ENCODE results near the gene RASSF3. TPM values are rescaled to one million over a fixed set of nuclear protein-coding genes. Genes with fewer than 3 reads are reported as not detected.

Gene RASSF3
- total and polyA plus RNA-seq, 2 experiments from 2014 or later, result 20.6 to 39.6 TPM

GRCh38 chr12:64707362-64707761, 97.1 kb downstream of the RASSF3 start (continued):
- TF ChIP-seq REST (IDR thresholded peaks at IDR 0.05; ENCODE audit: unreplicated experiment), result no peak
- no peak for TF ChIP-seq POLR2AphosphoS5 (IDR thresholded peaks at IDR 0.05; ENCODE audit: low read depth)
- TF ChIP-seq EZH2 (IDR thresholded peaks at IDR 0.05; ENCODE audit: low read depth, unreplicated experiment), result no peak
- TF ChIP-seq EZH2phosphoT487 (IDR thresholded peaks at IDR 0.05; ENCODE audit: unreplicated experiment), result no peak
- TF ChIP-seq ZNF114 (CRISPR knock-in tag; IDR thresholded peaks at IDR 0.05), result no peak
- TF ChIP-seq, protein P1, sequence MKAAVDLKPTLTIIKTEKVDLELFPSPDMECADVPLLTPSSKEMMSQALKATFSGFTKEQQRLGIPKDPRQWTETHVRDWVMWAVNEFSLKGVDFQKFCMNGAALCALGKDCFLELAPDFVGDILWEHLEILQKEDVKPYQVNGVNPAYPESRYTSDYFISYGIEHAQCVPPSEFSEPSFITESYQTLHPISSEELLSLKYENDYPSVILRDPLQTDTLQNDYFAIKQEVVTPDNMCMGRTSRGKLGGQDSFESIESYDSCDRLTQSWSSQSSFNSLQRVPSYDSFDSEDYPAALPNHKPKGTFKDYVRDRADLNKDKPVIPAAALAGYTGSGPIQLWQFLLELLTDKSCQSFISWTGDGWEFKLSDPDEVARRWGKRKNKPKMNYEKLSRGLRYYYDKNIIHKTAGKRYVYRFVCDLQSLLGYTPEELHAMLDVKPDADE (IDR thresholded peaks at IDR 0.05), result no peak
- no peak for TF ChIP-seq ZNF331 (CRISPR knock-in tag; IDR thresholded peaks at IDR 0.05; ENCODE audit: low read depth)

DNA sequence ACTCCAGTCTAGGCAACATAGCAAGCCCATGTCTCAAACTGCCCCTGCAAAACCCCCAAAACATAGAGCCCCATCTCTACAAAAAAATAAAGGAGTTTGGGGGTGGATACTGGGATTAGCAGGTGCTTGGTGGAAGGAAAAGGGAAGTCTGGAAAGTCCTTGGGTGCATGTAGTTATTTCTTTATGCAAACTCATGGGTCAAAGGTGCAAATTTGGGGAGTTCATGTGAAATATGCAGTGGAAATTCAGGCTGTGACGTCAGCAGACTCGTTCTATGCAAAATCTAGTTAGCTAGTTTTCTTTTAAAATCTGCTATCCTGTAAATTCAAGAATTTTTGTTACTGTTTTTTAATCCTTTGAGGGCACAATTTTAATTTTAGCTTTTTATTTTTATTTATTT, 97.6 kb downstream of the RASSF3 start:
- Mint-ChIP-seq H3K27me3 (ENCODE audit: insufficient read depth, low read depth, poor library complexity) (peaks cover 3% of the 10 kb centered on the region), H3K27ac (no peak overlapping the region), H3K9me3 (no peaks in the 10 kb centered on the region; the same call in 2 of the 3 replicates), H3K4me3 (no peak overlapping the region), H3K4me1 (no peaks in the 10 kb centered on the region), H3K36me3 (ENCODE audit: low read depth) (peaks cover 3% of the 10 kb centered on the region; the same call in 1 of the 3 replicates)
- DNase-seq (ENCODE audit: low spot score) (no peak), ATAC-seq (no peak)
- H3F3A ChIP-seq (replicated peaks; ENCODE audit: low read depth), result no peaks in the 10 kb centered on the region
- no peaks in the 10 kb centered on the region for H3K36me3 ChIP-seq (ENCODE audit: insufficient read depth)
- no peaks in the 10 kb centered on the region for H3K27me3 ChIP-seq (ENCODE audit: insufficient read depth)
- no peak overlapping the region for H3K4me3 ChIP-seq
- no peak overlapping the region for H3K4me2 ChIP-seq
- no peak for TF ChIP-seq ZNF331 (CRISPR knock-in tag; IDR thresholded peaks at IDR 0.05; ENCODE audit: low read depth)
- no peaks in the 10 kb centered on the region for H4K20me1 ChIP-seq (replicated peaks; ENCODE audit: insufficient read depth)
- H2AFZ ChIP-seq, result no peak overlapping the region
- 0 out of 2 replicates have a peak, but pooled peaks cover 4% of the 10 kb centered on the region for H3K9me2 ChIP-seq (ENCODE audit: insufficient read depth)
- H3K4me1 ChIP-seq (ENCODE audit: insufficient read depth), result no peaks in the 10 kb centered on the region
- H3K27ac ChIP-seq (ENCODE audit: low read depth), result no peak overlapping the region
- no peaks in the 10 kb centered on the region for H3K79me2 ChIP-seq (replicated peaks; ENCODE audit: insufficient read depth)

GRCh38 chr12:64709429-64709828, 99.1 kb downstream of the RASSF3 start:
- no peaks in the 10 kb centered on the region for H3F3A ChIP-seq (replicated peaks; ENCODE audit: low read depth)
- Mint-ChIP-seq H3K36me3 (ENCODE audit: low read depth) (peaks cover 3% of the 10 kb centered on the region; the same call in 1 of the 3 replicates), H3K27me3 (ENCODE audit: insufficient read depth, low read depth, poor library complexity) (peaks cover 3% of the 10 kb centered on the region), H3K9me3 (no peaks in the 10 kb centered on the region; the same call in 2 of the 3 replicates), H3K4me1 (no peaks in the 10 kb centered on the region), H3K27ac (no peak overlapping the region), H3K4me3 (no peak overlapping the region)
- H2AFZ ChIP-seq, result no peak overlapping the region
- no peak overlapping the region for H3K4me3 ChIP-seq
- H3K27me3 ChIP-seq (ENCODE audit: insufficient read depth), result no peaks in the 10 kb centered on the region
- no peak for ATAC-seq
- no peaks in the 10 kb centered on the region for H4K20me1 ChIP-seq (replicated peaks; ENCODE audit: insufficient read depth)
- H3K4me2 ChIP-seq, result no peak overlapping the region
- 0 out of 2 replicates have a peak, but pooled peaks cover 4% of the 10 kb centered on the region for H3K9me2 ChIP-seq (ENCODE audit: insufficient read depth)
- H3K4me1 ChIP-seq (ENCODE audit: insufficient read depth), result no peaks in the 10 kb centered on the region
- no peak overlapping the region for H3K27ac ChIP-seq (ENCODE audit: low read depth)
- TF ChIP-seq STAT1 (IDR thresholded peaks at IDR 0.05; ENCODE audit: unreplicated experiment) (no peak), CREB1 (CRISPR knock-in tag; IDR thresholded peaks at IDR 0.05; ENCODE audit: low read depth) (no peak), ZNF114 (CRISPR knock-in tag; IDR thresholded peaks at IDR 0.05) (no peak), CTCF (conservative IDR thresholded peaks at IDR 0.05; ENCODE audit: low read depth in 2 of 2) (no peak), NANOG (IDR thresholded peaks at IDR 0.05; ENCODE audit: borderline replicate concordance) (no peak), EZH2 (IDR thresholded peaks at IDR 0.05; ENCODE audit: low read depth, unreplicated experiment) (no peak)
- H3K79me2 ChIP-seq (replicated peaks; ENCODE audit: insufficient read depth), result no peaks in the 10 kb centered on the region
- no peaks in the 10 kb centered on the region for H3K36me3 ChIP-seq (ENCODE audit: insufficient read depth)
- no peak for DNase-seq (ENCODE audit: low spot score)
